GM23338 (cell line): ENCODE measurements around the gene GC.

Source experiments
- EZH2 ChIP-seq: fragments of 200-600 bp; sonication (generic); IDR thresholded peaks from one replicate; pipeline ENCODE4 v1.8.0; 2017; ENCODE audit warnings: antibody characterized with exemption, mild to moderate bottlenecking, low read depth; ENCODE audit not compliant: unreplicated experiment
- EZH2phosphoT487 ChIP-seq: fragments of 200-600 bp; sonication (generic); IDR thresholded peaks from one replicate; pipeline ENCODE4 v1.8.1; 2018; ENCODE audit warnings: antibody characterized with exemption; ENCODE audit not compliant: unreplicated experiment
- POLR2AphosphoS5 ChIP-seq: IDR thresholded peaks from 2 replicates; pipeline ENCODE4 v1.6.1; 2016; ENCODE audit warnings: antibody characterized with exemption, low read depth
- TF ChIP-seq, protein P1 (sequence below), 2 experiments: fragments of 200-600 bp in 1 of 2; sonication (generic) in 1 of 2; conservative IDR thresholded peaks; 2 replicates each; pipeline versions ENCODE4 v1.5.1 to v1.6.1; 2016 to 2017; ENCODE audit warnings: antibody characterized with exemption in 2 of 2, low read depth in 2 of 2, mild to moderate bottlenecking in 2 of 2, moderate library complexity in 1 of 2

DNA sequence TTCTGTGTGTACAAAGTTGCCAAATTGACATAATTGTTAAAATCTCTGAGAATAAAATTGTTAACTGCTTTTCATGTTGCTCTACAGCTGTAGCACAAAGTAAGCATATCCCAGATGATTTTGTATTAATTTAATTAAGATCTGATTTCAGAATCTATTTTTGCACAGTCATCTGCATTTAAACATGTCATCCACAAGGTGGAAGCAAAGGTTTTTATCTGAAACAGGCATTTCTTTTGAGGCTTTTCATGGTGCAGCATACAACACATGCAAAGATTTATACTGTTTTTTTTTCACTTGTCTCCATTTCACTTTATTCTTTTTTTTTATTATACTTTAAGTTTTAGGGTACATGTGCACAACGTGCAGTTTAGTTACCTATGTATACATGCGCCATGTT lies 51.2 kb downstream of the GC start:
- TF ChIP-seq, protein P1, sequence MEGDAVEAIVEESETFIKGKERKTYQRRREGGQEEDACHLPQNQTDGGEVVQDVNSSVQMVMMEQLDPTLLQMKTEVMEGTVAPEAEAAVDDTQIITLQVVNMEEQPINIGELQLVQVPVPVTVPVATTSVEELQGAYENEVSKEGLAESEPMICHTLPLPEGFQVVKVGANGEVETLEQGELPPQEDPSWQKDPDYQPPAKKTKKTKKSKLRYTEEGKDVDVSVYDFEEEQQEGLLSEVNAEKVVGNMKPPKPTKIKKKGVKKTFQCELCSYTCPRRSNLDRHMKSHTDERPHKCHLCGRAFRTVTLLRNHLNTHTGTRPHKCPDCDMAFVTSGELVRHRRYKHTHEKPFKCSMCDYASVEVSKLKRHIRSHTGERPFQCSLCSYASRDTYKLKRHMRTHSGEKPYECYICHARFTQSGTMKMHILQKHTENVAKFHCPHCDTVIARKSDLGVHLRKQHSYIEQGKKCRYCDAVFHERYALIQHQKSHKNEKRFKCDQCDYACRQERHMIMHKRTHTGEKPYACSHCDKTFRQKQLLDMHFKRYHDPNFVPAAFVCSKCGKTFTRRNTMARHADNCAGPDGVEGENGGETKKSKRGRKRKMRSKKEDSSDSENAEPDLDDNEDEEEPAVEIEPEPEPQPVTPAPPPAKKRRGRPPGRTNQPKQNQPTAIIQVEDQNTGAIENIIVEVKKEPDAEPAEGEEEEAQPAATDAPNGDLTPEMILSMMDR (conservative IDR thresholded peaks at IDR 0.05; ENCODE audit: low read depth in 2 of 2) = peak; percentile 70 to 78
- TF ChIP-seq POLR2AphosphoS5 (no peak), EZH2 (no peak), EZH2phosphoT487 (no peak)
